HEK293T (cell line): Measurements from ENCODE around the gene CYSLTR2.

ENCODE experiments used
- FOXA1 ChIP-seq: fragments of 450-650 bp; IDR thresholded peaks from 2 replicates; pipeline ENCODE4 v1.6.1; 2016; ENCODE audit warnings: mild to moderate bottlenecking
- L3MBTL2 ChIP-seq: fragments of 450-650 bp; conservative IDR thresholded peaks from 2 replicates; pipeline ENCODE4 v1.6.1; 2016; ENCODE audit warnings: mild to moderate bottlenecking
- SP1 ChIP-seq: fragments of 450-650 bp; IDR thresholded peaks from 2 replicates; pipeline ENCODE4 v1.6.1; 2017
- TARDBP ChIP-seq: fragments of 450-650 bp; IDR thresholded peaks from 2 replicates; pipeline ENCODE4 v1.6.1; 2016

DNA sequence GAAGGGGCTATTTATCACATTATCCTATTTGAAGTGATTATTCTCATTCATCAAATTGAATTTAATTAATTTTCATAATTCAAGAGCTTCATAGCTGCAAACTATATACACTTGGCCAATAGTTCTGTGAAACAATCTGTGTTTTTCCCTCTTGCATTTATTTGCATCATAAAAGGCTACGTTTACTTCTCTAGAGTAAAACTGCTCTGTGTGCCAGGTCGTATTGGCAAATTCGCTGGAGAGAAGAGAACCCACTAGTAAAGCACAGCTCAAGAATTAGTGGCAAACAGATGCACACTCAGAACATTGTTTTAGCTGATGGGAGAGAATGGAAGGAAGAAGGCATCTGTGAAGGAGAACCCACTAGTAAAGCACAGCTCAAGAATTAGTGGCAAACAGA lies 81.8 kb downstream of the CYSLTR2 start:
- TF ChIP-seq TARDBP = no peak
- TF ChIP-seq L3MBTL2 = no peak
- TF ChIP-seq FOXA1 = no peak
- TF ChIP-seq SP1 = no peak
